HL-60 (cell line): ENCODE measurements around the gene AMBP.

Source experiments
- DNase-seq, 2 experiments: peaks; one replicate each; pipeline ENCODE4 v3.0.0-alpha.2; 2010 to 2020; ENCODE audit warnings: low read depth in 1 of 2, low spot score in 1 of 2
- H3K27ac ChIP-seq: fragments of 250-450 bp; sonication (Bioruptor Pico); replicated peaks from 2 replicates; pipeline ENCODE4 v1.5.1; 2020; ENCODE audit warnings: mild to moderate bottlenecking, moderate library complexity
- H3K27me3 ChIP-seq: fragments of 250-450 bp; sonication (Bioruptor Pico); 2 replicates; pipeline ENCODE4 v1.5.1; 2021; ENCODE audit warnings: mild to moderate bottlenecking, moderate library complexity; ENCODE audit not compliant: insufficient read depth, poor library complexity, severe bottlenecking
- H3K4me3 ChIP-seq: replicated peaks from 2 replicates; pipeline ENCODE4 v1.5.1; 2011; ENCODE audit warnings: mild to moderate bottlenecking, control low read depth, low read length; ENCODE audit not compliant: insufficient read depth
- CTCF ChIP-seq: IDR thresholded peaks from one replicate; pipeline ENCODE4 v1.5.1; 2011; ENCODE audit warnings: low read length, control low read depth, inconsistent platforms; ENCODE audit not compliant: insufficient read depth
- GABPA ChIP-seq: IDR thresholded peaks from 2 replicates; pipeline ENCODE4 v1.6.1; 2012; ENCODE audit warnings: low read depth
- POLR2AphosphoS5 ChIP-seq: IDR thresholded peaks from 2 replicates; pipeline ENCODE4 v1.6.1; 2012; ENCODE audit warnings: low read depth
- REST ChIP-seq: IDR thresholded peaks from 2 replicates; pipeline ENCODE4 v1.6.1; 2012; ENCODE audit warnings: low read depth; ENCODE audit not compliant: insufficient replicate concordance
- SPI1 ChIP-seq: IDR thresholded peaks from 2 replicates; pipeline ENCODE4 v1.6.1; 2012; ENCODE audit warnings: low read depth, mild to moderate bottlenecking, borderline replicate concordance
- long read RNA-seq: library from polyadenylated mRNA; unstranded; transcript quantifications from one replicate; pipeline ENCODE4 v2.0.0, GENCODE V29; 2020

The AMBP gene
- long read RNA-seq: 0 reads

DNA sequence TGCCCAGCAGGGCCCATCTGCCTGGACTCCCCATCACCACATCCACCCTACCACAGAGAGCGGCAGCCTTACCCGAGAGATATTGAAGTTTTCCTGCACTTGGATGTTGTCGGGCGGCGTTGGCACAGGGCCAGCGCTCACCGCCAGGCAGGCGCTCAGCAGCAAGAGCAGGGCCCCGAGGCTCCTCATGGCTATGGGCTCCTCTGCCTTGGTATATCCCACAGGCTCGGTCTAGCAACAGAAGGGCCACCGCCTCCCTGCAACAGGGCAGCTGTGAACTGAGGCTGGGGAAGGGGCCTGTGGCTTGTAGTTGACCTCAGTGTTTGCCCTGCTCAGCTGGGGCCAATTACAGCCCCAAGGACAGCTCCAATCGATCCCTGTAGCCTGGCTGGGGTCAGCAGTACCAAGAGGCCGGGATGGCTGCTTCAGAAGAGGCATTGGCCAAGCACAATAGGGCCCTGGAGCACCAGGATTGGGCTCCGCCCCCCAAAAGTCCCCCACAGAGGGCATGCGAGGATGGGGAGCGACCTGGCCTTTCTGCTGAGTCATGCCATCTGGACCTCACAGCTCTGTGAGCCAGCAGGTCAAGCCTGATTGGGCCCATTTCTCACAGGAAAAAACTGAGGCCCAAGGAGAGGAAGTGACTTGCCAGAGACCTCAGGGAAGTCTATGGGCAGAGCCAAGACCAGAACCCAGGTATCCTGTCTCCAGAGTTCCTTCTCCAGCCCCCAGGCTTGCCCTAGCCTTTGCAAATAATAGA lies at the start of gene AMBP:
Gene AMBP, minus strand, starts transcription at position 280 of the 760 bp plus-strand sequence. Its CDS starts 91 bp downstream, at position 189.
- TF ChIP-seq CTCF: no peak
- TF ChIP-seq SPI1: no peak
- no peak for TF ChIP-seq GABPA
- TF ChIP-seq POLR2AphosphoS5: no peak
- no peak for TF ChIP-seq REST
- H3K27ac ChIP-seq: no peak within 1 kb of the TSS
- no peak for DNase-seq
- no peaks in the 10 kb centered on the region for H3K27me3 ChIP-seq
- H3K4me3 ChIP-seq: no peak within 1 kb of the TSS

GRCh38 chr9:114126247-114127060 lies 48.4 kb upstream of the AMBP start:
- no peaks in the 10 kb centered on the region for H3K27me3 ChIP-seq
- no peak overlapping the region for H3K4me3 ChIP-seq
- DNase-seq: no peak
- H3K27ac ChIP-seq: no peak overlapping the region
- TF ChIP-seq CTCF (no peak), SPI1 (no peak), GABPA (no peak), REST (no peak), POLR2AphosphoS5 (no peak)

DNA sequence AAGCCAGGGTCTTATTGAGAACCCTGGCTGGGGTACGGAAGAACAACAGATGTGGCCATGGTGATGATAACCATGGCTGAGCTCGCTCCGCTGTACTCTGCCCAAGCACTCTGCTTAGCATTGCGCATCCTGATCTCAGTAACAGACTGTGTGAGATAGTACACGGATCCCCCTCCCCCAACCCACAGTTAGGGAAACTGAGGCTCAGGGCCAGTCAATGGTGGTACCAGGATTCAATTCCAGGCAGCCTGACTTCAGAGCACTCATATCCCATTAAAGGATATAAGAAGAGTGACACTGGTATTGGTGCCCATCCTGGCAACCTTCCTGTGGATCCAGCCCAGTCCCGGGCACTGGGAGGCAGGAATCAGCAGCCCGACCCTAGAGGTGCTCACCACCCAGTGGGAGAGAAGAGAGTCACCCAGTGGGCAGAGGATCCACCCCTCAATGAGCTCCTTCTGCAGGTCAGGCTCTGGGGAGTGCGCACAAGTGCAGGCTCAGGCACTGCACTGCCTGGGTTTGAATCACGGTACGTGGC lies 47.4 kb upstream of the AMBP start:
- H3K27me3 ChIP-seq: no peaks in the 10 kb centered on the region
- no peak for DNase-seq
- TF ChIP-seq GABPA: no peak
- H3K4me3 ChIP-seq: no peak overlapping the region
- H3K27ac ChIP-seq: no peak overlapping the region
